ENCODE results near the gene PAX7.

- TF ChIP-seq ATF1 (CRISPR knock-in tag; IDR thresholded peaks at IDR 0.05) (no peak), CTCF (IDR thresholded peaks at IDR 0.05) (no peak)
Measured at GRCh38 chr1:18740617-18741016, 110.0 kb downstream of the PAX7 start.
